ENCODE data around the gene OBI1.

OBI1 gene, protein sequence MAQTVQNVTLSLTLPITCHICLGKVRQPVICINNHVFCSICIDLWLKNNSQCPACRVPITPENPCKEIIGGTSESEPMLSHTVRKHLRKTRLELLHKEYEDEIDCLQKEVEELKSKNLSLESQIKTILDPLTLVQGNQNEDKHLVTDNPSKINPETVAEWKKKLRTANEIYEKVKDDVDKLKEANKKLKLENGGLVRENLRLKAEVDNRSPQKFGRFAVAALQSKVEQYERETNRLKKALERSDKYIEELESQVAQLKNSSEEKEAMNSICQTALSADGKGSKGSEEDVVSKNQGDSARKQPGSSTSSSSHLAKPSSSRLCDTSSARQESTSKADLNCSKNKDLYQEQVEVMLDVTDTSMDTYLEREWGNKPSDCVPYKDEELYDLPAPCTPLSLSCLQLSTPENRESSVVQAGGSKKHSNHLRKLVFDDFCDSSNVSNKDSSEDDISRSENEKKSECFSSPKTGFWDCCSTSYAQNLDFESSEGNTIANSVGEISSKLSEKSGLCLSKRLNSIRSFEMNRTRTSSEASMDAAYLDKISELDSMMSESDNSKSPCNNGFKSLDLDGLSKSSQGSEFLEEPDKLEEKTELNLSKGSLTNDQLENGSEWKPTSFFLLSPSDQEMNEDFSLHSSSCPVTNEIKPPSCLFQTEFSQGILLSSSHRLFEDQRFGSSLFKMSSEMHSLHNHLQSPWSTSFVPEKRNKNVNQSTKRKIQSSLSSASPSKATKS

DNA sequence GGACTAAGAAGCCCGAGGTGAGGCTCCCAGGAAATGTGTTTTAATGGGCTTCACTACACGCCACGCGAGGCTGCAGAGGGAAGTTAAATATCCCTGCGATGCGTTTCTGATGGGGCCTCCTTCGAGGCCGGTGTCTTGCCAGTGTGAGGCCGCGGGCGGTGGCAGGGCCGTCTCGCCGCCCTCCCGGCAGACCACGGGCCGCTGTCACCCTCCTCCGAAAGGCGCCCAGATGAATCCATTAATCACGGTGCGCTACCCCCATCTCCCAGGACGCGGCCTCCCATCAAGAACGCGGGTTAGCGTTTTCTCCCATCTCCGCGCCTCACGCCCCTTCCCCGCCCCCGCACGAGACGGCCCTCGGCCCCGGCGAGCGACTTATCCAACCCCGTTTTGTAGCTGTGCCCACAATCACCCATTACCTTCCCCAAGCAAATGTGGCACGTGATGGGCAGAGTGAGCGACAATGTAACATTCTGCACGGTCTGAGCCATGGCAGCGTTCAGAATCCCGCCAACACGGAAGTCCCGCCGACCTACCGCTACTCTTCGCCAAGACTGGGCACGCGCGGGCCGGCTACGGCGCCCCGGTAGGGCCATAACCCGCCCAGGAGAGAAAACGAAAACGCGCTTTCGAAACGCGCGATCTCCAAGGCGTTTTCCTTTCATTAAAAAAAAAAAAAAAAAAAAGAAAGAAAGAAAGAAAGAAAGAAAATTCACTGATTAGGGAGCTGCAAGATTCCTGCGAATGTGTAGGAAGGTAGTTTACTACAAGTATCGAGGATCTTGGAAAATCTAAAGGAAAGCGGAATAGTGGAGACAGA is at the start of gene OBI1:
Gene OBI1 (minus strand): TSS at position 526 of the 820 bp plus-strand sequence. CDS start 35 bp downstream, at position 491.
- peak; percentile 90 to 93 for DNase-seq

DNA sequence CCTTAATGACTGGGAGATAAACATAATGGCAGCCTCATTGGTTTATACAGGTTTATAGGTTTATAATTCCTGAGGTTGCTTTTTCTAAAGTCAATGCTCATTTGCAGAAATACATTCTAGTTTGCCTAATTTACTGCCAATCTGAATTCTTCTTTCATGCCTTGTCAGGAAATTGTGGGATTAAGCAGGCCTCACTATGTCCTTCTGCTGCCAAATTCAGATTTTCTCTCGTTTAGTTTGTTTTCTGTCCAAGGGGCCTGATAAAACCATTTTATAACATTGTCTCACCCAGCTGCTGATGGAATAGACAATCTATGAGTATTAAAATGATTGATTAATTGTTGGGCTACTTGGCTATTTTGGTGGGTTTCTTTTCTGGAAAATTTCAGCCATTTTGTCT is 42.4 kb upstream of the OBI1 start:
- no peak for DNase-seq

DNA sequence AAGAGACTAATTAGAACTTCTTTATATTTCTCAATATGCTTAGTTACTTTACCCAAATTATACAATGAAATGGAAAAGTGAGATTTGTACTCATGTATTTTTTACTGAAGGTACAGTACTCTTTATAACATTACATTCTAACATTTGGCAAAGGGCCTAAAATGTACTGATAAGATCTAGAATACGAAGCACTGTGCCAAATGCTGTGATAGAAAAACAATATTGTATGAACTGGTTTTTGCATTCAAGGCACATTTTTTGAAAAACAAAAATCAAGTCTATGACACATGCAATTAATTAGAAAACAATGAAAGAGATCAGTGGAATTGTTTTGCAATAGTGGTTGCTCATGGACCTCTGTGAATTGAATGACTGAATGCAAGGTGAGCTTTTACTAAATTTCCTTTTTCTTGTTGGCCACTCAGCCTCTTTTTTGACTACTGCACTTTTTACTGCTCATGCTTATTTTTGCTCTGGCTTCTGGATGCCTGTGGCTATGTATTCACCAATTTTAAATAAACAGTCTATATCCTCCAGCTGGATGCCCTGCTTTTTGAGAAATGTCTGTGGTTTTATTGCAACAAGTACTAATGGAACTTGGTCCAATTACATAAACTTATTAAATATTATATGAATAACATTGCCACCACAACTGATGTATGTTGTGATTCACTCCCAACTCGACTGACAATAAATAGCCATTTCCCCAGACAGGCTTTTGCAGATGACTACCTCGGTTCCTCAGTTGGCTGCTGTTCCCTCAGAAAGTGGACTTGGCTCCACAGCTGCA is 41.4 kb upstream of the OBI1 start:
- no peak for DNase-seq

DNA sequence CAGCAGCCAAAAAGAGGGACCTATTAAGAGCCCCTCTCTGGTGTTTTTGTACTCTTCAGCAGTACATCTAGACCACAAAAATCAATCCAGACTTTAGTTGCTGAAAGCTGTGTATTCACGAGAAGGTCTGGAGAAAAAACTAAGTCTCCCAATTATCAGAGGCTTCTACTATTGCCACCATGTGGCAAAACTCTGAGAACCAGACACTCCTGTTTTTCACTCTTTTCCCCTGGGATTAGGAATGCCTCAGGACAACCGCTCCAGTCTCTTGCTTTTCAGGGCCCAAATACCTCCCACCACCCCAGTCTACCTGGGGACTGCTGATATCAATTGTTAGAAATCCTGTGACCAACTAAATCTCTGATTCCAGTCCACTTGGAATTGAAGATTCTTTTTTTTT is 30.1 kb upstream of the OBI1 start:
- no peak for DNase-seq

DNA sequence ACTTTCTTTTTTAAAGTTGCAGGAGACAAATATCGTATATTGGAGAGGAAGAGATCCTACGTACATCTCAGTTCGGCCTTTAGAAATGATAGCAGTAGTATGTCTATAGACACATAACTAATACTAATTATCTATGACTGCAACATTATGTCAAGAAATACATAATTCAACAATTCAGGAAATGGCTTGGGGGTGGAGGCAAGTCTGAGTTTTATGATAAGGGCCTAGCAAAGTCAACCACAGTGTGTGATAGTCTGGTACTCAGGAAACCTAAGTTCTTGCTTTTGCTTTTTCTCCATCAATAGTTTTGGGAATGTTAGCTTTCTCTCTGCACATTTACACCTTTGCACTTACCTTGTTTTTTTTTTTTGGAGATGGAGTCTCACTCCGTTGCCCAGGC is 27.5 kb upstream of the OBI1 start:
- no peak for DNase-seq

DNA sequence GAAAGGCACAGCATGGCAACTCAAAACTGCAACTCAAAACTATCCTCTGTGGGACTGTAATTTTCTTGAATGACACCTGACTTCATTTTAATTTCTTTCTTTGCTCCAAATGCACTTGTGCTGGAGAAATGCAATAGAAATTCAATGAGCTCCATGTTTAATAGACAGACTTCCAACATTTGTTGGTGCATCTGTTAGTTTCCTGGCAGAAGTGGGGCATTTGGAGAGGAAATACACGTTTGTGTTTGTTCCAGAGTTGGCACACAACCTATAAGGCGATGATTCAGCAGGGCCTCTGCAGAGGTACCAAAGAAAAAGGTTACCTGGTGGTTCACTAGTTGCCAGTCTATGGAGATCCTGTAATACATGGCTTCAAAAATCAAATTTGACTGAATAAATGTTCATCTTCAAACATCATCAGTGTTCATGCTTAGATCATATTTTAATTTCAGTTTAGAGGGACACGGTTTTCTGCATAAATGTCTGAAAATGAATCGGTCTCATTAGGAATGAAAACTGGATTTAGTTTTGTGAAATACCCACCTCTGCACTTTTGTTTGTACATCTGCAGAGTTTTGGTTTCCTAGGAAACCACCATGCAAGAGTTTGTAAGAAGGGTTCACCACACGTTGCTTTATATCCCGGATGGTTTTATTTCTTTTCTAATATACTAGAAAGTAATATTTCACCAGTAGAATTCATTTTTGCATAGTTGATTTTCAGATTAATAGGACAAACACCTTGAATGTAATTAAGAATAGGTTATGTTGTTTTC is 21.8 kb upstream of the OBI1 start:
- no peak for DNase-seq

DNA sequence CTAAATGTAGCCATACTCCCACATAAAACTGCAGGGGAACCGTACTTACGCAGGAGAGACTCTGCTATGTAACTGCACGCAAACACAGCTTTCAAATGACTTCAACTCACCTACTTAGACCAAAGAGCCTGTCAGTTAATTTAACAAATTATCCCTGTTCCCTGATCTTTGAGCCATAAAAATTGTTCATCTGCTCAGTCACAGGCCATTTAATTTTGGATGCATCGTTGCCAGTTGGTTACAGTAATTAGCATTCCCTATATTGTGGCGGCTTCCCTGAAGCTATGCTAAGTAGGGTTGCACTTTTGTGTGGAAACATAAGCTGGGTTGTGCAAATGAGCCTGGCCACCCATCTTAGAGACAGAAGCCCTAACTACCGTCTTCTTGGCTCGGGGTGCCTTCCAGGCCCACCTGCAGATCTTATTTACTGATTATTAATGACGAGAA is 21.2 kb upstream of the OBI1 start:
- DNase-seq = no peak

DNA sequence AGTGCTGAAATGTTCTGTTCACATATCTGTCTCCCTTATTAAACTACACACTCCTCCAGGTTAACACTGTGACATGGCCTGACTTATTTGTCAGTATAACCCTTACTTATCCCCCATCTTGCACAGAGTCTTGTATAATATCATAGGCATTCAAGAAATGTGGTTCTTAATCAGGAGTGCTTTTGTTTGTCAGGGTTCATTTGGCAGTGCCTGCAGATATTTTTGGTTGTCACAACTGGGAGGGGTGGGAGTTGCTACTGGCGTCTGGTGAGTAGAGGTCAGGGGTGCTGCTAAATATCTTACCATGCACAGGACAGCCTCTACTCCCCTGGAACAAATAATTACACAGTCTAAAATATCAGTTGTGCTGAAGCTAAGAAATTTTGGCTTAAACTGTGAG is 20.4 kb upstream of the OBI1 start:
- DNase-seq = no peak

DNA sequence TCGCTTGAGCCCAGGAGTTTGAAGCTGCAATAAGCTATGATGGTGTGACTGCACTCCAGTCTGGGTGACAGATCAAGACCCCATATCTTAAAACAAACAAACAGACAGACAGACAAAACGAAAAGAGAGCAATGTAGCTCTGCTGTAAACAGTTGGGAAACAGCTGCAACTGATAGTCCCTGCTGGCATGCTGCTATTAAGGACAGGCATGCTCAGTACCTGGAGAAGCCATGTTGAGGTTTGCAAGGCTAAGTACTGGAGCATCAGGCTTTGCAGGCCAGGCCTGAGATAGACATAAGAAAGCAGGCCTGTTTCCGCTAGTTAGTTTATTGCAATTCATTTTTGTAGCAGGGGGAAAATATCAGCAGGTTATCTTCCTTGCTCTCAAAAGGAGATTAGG is 16.2 kb upstream of the OBI1 start:
- DNase-seq = no peak

DNA sequence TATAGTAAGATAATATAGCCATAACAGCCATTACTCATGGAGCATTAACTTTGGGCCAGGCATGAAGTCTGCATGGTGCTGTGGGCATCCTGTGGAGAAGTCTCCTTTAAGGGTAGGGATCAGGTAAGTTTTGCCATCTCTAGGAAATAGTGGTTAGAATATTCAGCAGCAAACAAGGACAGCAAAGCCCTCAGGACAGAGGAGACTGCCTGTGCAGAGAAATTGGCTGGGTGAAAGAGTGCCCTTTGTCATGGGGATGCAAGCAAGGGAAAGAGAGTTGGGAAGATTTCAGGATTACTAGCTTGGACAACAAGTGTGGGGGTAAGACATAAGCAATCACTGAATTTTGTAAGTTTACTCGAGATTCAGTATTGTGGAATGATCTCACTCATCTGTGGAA is 15.7 kb upstream of the OBI1 start:
- no peak for DNase-seq

DNA sequence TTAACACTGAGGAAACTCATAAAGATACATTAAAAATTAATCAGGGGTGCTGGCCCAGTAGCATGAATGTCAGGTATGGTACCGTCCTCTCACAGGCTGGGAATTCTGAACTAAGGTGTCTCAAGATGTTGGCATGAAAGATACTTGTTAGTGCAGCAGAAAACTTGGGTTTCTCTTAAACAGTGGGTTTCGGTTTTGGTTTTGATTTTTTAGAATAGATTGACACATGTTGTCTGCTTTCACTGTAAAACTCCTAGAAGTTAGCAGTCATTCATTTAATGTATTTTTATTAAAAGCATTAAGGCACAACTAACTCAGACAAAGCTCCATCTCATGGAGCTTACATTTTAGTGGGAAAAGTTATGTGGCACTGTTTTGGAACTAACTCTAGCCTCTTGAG is 3.5 kb upstream of the OBI1 start:
- DNase-seq = no peak

DNA sequence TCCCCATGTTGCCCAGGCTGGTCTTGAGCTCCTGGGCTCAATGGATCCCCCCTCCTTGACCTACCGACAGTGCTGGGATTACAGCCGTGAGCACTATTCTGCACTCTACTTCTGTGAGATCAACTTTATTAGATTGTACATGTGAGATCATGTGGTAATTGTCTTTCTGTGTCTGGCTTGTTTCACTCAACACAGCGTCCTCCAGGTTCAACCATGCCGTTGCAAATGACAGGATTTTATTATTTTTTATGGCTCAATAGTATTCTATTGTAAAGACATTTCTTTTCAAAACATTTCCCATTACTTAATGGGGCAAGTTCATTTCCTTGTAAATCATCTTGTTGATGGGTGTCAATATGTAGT is 1.5 kb upstream of the OBI1 start:
- no peak for DNase-seq

DNA sequence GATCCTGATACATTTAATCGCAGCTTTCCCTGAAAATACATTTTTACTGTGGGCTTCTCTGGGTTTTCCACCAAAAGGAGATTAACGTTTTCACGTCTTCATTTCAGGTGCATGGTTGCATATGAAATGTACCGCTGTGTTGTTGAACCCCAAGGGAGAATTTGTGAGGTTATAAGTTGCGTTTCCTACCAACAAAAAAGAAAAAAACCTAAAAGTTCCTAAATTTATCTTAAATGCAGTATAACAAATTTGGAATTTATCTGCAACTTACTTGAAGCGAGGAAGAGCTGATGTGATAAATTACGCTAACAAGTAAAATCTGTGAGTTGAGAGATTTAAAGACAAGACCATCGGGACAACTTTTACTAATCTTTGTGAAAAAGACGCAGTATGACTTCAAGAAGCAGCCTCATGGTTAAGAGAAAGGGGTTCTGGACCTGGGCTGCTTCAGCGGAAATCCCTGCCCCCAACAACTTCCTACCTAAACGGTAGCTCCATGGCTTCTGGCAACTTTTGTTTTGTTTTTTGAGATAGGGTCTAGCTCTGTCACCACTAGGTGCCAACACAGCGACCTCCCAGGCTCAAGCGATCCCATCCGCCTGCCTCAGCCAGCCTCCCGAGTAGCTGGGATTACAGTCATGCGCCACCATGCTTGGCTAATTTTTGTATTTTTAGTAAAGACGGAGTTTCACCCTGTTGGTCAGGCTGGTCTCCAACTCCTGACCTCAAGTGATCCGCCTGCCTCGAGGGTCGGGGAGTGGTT is 958 bp upstream of the OBI1 start:
- peak; percentile 42 to 50 for DNase-seq

DNA sequence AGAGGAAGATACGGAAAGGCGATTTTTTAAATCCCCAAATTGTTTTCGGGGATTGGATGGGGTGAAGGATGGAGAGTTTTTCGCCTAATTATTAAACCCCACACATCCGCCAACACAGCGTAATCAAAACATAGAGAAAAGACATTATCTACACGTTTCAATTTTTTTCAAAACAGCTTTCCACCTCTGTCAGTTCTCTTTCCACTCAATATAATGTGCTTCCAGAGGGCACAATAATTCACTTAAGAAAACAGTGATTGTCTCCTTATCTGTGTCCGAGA is 435 bp upstream of the OBI1 start:
- no peak for DNase-seq

DNA sequence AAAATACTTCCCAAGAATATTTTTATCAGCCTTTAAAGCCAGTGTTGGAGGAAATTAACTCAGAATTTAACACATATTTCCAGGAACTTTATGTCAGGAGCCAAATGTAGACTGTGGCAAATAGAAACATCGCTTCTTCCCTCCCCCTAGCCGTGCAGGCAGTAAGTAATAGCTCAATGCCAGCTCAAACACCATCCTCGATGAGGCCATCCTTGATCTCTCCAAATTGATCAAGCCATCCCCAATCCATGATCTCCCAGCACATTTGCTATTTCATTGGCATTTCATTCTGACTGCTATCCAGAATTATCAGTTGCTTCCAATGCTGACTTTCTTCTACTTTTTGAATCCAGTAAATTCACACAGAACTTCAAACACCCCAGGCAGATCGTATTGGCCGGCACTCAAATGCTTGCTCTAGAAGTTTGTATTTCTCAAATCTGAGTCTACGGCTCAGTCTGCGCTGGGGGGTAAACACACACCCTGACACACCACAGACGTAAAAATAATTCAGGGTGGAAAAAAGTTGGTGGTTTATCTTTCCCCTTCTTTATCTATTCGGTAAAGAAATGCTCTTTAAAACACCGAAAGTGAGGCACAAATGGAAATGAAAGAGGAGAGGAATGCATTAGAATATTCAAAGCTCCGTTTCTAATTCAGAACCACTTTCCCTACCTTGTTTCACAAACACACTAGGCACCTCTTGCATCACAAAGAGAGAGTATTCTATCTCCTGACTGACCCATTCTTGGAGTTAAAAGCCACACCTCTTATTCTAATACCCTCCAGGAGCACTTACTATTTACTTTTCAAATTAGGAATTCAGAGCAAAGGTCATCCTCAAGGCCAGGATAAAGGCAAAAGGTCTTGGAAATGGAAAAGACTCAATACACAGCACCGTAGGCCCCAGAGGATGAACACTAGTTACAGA is 991 bp downstream of the OBI1 start:
- no peak for DNase-seq

DNA sequence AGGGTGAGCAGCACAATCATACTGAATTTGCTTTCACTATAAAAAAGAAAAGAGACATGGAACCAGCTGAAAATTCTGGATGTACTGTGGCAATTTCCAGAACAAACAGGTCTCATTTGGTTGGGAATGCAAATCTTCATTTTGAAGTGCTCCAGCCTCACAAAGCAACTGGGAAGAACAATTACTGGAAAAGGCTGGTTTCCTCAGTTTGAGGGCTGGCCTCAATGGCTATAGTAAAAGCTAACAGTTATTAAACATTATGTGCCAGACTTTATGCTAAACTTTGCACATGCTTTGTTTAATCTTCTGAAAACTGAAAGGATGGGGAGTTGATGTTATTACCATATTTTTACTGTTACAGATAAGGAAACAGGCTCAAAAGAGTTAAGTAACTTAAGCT is 3.0 kb downstream of the OBI1 start:
- no peak for DNase-seq

DNA sequence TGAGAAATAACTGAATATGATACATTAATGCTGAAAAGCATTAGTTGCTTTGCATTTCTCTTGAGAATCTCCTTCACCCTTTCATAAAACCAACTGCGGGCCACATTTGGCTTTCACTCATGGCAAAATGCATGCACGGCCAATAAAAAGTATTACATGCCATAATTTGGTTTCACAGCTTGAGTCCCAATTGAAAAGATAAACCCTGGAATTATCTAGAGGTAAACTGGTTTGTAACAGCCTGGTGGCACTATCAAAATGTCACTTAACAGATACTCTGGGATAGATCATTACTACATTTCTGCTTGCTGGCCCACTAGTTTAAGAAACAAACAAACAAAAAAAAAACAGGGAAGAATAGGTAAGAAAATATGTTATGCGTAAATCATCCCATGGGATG is 3.9 kb downstream of the OBI1 start:
- DNase-seq = no peak

DNA sequence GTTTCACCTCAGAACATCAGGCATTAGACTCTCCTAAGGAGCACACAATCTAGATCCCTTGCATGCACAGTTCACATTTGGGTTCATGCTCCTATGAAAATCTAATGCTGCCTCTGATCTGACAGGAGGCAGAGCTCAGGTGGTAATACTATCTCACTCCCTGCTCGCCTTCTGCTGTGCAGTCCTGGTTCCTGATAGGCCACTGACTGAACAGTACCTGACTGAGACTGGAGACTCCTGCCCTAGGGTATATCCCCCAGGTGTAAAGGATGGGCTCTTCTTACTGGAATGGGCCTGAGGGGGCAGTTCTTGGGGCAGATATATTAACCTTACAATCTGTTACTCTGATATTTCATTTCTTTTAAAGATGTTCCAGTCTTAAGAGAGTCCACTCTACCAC is 6.3 kb downstream of the OBI1 start:
- DNase-seq = no peak

DNA sequence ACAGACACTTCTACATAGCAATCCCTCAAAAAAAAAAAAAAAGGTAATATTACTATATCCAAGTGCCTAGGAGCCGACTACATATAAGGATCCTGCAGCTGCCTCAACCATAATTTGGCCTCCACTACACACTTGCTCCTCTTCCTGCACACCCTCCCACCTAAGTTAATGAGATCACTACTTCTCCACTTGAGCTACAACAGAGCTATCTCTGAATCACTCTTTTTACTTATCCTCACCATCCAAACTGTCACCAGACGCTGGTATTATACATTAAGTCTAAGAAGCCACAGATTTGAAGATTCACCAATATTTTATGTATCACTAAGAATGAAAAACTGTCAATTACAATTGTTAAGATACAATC is 8.3 kb downstream of the OBI1 start:
- DNase-seq = no peak

DNA sequence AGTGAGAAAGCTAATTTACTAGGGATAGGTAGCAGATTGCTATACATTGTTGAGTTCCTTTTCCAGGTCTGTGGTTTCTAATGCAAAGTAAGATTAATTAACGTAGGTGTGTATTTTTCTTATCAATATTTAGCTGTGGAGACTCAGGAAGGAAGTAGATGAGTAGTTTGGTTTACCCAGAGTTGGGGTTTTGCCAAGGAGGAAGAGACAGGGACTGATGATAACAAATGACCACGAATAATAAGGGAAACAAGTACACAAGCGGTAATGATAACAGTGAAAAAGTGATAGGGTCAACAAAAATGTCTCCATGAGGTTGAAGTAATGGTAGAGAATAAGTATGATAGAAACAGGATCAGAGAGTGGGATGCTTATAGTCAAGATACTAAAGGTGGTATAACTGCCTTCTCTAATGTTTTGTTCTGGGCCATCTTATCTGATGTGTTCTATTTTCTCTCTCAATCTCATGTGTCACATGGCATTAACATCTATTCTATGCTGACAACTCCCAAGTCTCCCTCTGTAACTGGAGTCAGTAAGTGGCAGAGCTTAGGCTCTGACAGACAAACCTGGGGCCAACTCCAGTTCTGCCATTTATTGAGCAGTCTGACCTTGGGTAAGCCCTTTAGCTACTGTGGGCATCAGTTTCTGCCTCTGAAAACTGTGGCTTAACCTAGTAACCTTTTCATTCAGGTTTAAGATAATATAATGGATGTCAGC is 8.8 kb downstream of the OBI1 start:
- DNase-seq = no peak
